ENCODE measurements around the gene PI4KA.

DNA sequence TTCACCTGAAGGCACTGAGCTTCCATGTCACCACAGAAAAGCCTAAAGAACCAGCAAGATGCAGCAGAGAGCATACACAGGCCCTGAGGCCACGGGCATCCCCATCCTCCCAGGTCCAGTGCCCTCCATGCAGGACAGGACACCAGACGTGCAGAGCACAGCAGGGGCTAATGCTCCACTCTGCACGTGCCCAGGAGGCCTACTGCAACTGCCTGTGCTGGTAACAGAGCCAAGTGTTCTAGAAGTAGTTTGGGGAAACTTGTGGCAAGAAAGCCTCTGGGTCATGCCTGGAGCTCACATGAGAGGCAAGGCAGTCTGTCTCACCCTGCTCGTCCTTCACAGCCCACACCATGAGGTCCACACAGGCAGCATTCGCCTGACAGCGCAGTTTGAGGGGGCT is 54.0 kb downstream of the PI4KA start:
- TF ChIP-seq POLR2AphosphoS5 (IDR thresholded peaks at IDR 0.05; ENCODE audit: low read depth, low read length) (no peak), POLR2A (IDR thresholded peaks at IDR 0.05; ENCODE audit: low read depth, low read length) (no peak)

Measured in GM12892 (cell line).